GM12878 (cell line): Measurements from ENCODE around the gene CA7.

ENCODE experiments used
- EGR1 ChIP-seq, 2 experiments: IDR thresholded peaks; 1 replicate in 1 of 2; 2 replicates in 1 of 2; pipeline ENCODE4 v1.6.1; 2011 to 2012; ENCODE audit warnings: low read depth in 2 of 2, low read length in 2 of 2, borderline replicate concordance in 1 of 2, mild to moderate bottlenecking in 1 of 2, moderate library complexity in 1 of 2
- FOXM1 ChIP-seq: IDR thresholded peaks from 2 replicates; pipeline ENCODE4 v1.6.1; 2012; ENCODE audit warnings: low read depth, mild to moderate bottlenecking, inconsistent platforms, low read length, moderate library complexity
- KDM1A ChIP-seq: fragments of 200-600 bp; sonication (generic); IDR thresholded peaks from 2 replicates; pipeline ENCODE4 v1.6.1; 2016; ENCODE audit warnings: borderline replicate concordance
- RAD21 ChIP-seq: IDR thresholded peaks from 2 replicates; pipeline ENCODE4 v1.6.1; 2011; ENCODE audit warnings: mild to moderate bottlenecking, low read depth, low read length, moderate library complexity; ENCODE audit not compliant: insufficient read depth
- RUNX3 ChIP-seq: IDR thresholded peaks from 2 replicates; pipeline ENCODE4 v1.6.1; 2012; ENCODE audit warnings: low read length, inconsistent platforms
- TARDBP ChIP-seq: IDR thresholded peaks from 2 replicates; pipeline ENCODE4 v1.6.1; 2016; ENCODE audit warnings: borderline replicate concordance
- TF ChIP-seq, protein P1 (sequence below), 3 experiments: IDR thresholded peaks in 2 of 3; conservative IDR thresholded peaks in 1 of 3; 2 replicates each; pipeline ENCODE4 v1.5.1; 2011; ENCODE audit warnings: low read depth in 3 of 3, low read length in 3 of 3, mild to moderate bottlenecking in 3 of 3, control low read depth in 2 of 3, moderate library complexity in 2 of 3, inconsistent platforms in 1 of 3, mixed read lengths in 1 of 3; ENCODE audit not compliant: control insufficient read depth in 2 of 3, insufficient read depth in 1 of 3; ENCODE audit errors: extremely low read depth in 1 of 3
- TF ChIP-seq, protein P2 (sequence below): fragments of 450-650 bp; formaldehyde crosslinking; IDR thresholded peaks from 2 replicates; pipeline ENCODE4 v1.4.0; 2020; ENCODE audit warnings: mild to moderate bottlenecking, moderate library complexity

DNA sequence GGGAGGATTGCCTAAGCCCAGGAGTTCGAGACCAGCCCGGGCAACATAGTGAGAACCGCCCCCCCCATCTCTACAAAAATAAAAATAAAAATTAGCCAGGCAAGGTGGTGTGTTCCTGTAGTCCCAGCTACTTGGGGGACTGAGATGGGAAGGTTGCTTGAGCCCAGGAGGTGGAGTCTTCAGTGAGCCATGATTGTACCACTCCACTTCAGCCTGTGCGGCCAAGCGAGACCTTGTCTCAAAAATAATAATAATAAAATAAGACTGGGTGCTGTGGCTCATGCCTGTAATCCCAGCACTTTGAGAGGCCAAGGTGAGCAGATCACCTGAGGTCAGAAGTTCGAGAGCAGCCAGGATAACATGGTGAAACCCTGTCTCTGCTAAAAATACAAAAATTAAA lies 47.6 kb downstream of the CA7 start:
- TF ChIP-seq EGR1 (IDR thresholded peaks at IDR 0.05; ENCODE audit: borderline replicate concordance in 1 of 2, low read depth in 2 of 2, low read length in 2 of 2): no peak
- no peak for TF ChIP-seq RUNX3
- TF ChIP-seq, protein P1, sequence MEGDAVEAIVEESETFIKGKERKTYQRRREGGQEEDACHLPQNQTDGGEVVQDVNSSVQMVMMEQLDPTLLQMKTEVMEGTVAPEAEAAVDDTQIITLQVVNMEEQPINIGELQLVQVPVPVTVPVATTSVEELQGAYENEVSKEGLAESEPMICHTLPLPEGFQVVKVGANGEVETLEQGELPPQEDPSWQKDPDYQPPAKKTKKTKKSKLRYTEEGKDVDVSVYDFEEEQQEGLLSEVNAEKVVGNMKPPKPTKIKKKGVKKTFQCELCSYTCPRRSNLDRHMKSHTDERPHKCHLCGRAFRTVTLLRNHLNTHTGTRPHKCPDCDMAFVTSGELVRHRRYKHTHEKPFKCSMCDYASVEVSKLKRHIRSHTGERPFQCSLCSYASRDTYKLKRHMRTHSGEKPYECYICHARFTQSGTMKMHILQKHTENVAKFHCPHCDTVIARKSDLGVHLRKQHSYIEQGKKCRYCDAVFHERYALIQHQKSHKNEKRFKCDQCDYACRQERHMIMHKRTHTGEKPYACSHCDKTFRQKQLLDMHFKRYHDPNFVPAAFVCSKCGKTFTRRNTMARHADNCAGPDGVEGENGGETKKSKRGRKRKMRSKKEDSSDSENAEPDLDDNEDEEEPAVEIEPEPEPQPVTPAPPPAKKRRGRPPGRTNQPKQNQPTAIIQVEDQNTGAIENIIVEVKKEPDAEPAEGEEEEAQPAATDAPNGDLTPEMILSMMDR (IDR thresholded peaks at IDR 0.05 in 2 of 3, conservative IDR thresholded peaks at IDR 0.05 in 1 of 3; ENCODE audit: control insufficient read depth in 2 of 3, extremely low read depth in 1 of 3, insufficient read depth in 1 of 3, low read depth in 3 of 3, low read length in 3 of 3): no peak
- TF ChIP-seq KDM1A: no peak
- no peak for TF ChIP-seq TARDBP
- no peak for TF ChIP-seq FOXM1
- TF ChIP-seq RAD21: no peak
- TF ChIP-seq, protein P2, sequence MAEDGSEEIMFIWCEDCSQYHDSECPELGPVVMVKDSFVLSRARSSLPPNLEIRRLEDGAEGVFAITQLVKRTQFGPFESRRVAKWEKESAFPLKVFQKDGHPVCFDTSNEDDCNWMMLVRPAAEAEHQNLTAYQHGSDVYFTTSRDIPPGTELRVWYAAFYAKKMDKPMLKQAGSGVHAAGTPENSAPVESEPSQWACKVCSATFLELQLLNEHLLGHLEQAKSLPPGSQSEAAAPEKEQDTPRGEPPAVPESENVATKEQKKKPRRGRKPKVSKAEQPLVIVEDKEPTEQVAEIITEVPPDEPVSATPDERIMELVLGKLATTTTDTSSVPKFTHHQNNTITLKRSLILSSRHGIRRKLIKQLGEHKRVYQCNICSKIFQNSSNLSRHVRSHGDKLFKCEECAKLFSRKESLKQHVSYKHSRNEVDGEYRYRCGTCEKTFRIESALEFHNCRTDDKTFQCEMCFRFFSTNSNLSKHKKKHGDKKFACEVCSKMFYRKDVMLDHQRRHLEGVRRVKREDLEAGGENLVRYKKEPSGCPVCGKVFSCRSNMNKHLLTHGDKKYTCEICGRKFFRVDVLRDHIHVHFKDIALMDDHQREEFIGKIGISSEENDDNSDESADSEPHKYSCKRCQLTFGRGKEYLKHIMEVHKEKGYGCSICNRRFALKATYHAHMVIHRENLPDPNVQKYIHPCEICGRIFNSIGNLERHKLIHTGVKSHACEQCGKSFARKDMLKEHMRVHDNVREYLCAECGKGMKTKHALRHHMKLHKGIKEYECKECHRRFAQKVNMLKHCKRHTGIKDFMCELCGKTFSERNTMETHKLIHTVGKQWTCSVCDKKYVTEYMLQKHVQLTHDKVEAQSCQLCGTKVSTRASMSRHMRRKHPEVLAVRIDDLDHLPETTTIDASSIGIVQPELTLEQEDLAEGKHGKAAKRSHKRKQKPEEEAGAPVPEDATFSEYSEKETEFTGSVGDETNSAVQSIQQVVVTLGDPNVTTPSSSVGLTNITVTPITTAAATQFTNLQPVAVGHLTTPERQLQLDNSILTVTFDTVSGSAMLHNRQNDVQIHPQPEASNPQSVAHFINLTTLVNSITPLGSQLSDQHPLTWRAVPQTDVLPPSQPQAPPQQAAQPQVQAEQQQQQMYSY (CRISPR knock-in tag): no peak
